Skeletal muscle tissue (tissue), 4 donors: Measurements from ENCODE around the gene PTPRN2. TPM values are rescaled to one million over a fixed set of nuclear protein-coding genes. Genes with fewer than 3 reads are reported as not detected.

Experiments used
- H3K27ac ChIP-seq: one replicate; pipeline ENCODE4 v1.7.0; 2013; ENCODE audit warnings: mild to moderate bottlenecking, low read depth, low read length, inconsistent platforms
- H3K27me3 ChIP-seq, 3 donors: one replicate each; pipeline ENCODE4 v1.7.0; 2013; ENCODE audit warnings: low read length in 3 of 3; ENCODE audit not compliant: control insufficient read depth in 3 of 3, insufficient read depth in 3 of 3
- H3K36me3 ChIP-seq, 3 donors: one replicate each; pipeline ENCODE4 v1.7.0; 2013; ENCODE audit warnings: low read length in 3 of 3; ENCODE audit not compliant: control insufficient read depth in 3 of 3, insufficient read depth in 3 of 3
- H3K4me1 ChIP-seq, 3 donors: one replicate each; pipeline ENCODE4 v1.7.0; 2013; ENCODE audit warnings: low read length in 3 of 3, mild to moderate bottlenecking in 3 of 3; ENCODE audit not compliant: control insufficient read depth in 3 of 3, insufficient read depth in 3 of 3
- H3K4me3 ChIP-seq, 3 donors: one replicate each; pipeline ENCODE4 v1.7.0; 2013; ENCODE audit warnings: low read length in 3 of 3
- H3K9ac ChIP-seq, 3 donors: one replicate each; pipeline ENCODE4 v1.7.0; 2013; ENCODE audit warnings: low read length in 3 of 3, mild to moderate bottlenecking in 3 of 3, moderate library complexity in 2 of 3, low read depth in 1 of 3
- H3K9me3 ChIP-seq, 3 donors: one replicate each; pipeline ENCODE4 v1.7.0; 2013; ENCODE audit warnings: low read length in 3 of 3; ENCODE audit not compliant: control insufficient read depth in 3 of 3
- total RNA-seq: library from RNA; depleted of rRNA; stranded (reverse); fragments of >200 nt; gene quantifications from one replicate; pipeline ENCODE4 v1.2.3, GENCODE V29; 2014
- donor health status: Osteomylitis.

Gene PTPRN2
- total RNA-seq, 1 donor from 2014 or later = 1.6 TPM

- Histone ChIP-seq H3K9ac (no peak overlapping the region), H3K9me3 (no peaks in the 10 kb centered on the region), H3K36me3 (no peaks in the 10 kb centered on the region), H3K4me3 (no peak overlapping the region), H3K27me3 (peaks cover 0 to 31% (median 6%) of the 10 kb centered on the region in 3 donors), H3K27ac (no peak overlapping the region), H3K4me1 (no peaks in the 10 kb centered on the region)
These were observed 1066.4 kb downstream of the PTPRN2 start for GRCh38 chr7:157521061-157521731.

- no peak overlapping the region for H3K9ac ChIP-seq
- H3K4me1 ChIP-seq = no peaks in the 10 kb centered on the region
- no peaks in the 10 kb centered on the region for H3K36me3 ChIP-seq
- no peak overlapping the region for H3K27ac ChIP-seq
- H3K27me3 ChIP-seq = peaks cover 0 to 35% (median 8%) of the 10 kb centered on the region in 3 donors
- H3K4me3 ChIP-seq = no peak overlapping the region
- no peaks in the 10 kb centered on the region for H3K9me3 ChIP-seq
These were observed 1067.4 kb downstream of the PTPRN2 start for GRCh38 chr7:157520249-157520648.

DNA sequence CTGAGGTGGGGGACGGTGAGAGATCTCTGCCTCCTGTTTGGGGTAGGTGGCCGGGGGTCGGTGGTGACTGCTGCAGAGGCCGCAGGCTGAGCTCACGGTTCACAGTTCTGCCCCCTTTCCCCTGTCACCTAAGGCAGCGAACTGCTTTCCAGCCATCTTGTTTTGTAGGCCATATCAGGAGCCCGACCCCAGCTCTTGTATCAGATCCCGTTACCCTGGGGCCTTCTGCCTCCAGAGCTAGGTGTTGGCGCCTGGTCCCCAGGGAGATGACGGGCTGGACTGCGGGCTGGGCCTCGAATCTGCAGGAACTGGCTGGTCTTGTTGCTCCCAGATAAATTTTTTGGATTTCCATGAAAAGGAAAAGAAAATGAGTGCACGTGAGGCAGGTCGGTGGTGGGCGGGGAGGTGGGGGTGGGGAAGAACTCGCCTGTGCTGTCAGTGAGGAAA, 1067.8 kb downstream of the PTPRN2 start:
- Histone ChIP-seq H3K9me3 (no peaks in the 10 kb centered on the region), H3K4me1 (no peaks in the 10 kb centered on the region), H3K36me3 (no peaks in the 10 kb centered on the region), H3K4me3 (no peak overlapping the region), H3K9ac (no peak overlapping the region), H3K27ac (no peak overlapping the region), H3K27me3 (peaks cover 3 to 36% (median 11%) of the 10 kb centered on the region in 3 donors)

GRCh38 chr7:157519246-157519645, 1068.4 kb downstream of the PTPRN2 start:
- Histone ChIP-seq H3K9ac (no peak overlapping the region), H3K27me3 (peaks cover 4 to 34% (median 16%) of the 10 kb centered on the region in 3 donors), H3K27ac (no peak overlapping the region)

DNA sequence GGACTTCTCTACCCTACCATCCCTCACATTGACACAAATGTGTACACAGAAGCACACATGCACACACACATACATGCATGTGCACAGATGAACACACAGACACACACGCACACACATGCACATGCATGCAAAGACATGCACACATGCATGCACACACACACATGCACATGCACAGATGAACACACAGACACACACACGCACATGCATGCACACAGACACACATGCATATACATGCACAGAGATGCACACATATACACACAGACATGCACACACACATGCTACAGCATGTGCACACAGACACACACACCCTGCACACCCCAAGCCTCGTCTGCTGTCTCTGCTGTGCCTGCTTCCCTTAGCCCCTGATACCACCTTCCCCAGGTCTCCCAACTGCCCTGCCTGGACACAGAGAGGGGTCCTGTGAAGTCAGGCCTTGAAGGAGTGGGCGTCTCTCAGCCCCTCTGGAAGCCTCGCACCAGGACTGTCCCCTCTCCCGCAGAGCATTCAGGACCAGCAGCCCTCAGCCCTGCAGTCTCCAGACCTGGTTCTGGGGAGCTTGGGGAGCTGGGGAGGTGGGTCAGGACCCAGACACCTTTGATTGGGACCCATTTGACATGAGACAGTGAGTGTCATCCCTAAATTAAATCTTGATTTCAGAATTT, 1069.0 kb downstream of the PTPRN2 start:
- Histone ChIP-seq H3K4me1 (no peaks in the 10 kb centered on the region), H3K36me3 (no peaks in the 10 kb centered on the region), H3K4me3 (no peak overlapping the region), H3K9ac (no peak overlapping the region), H3K27ac (no peak overlapping the region), H3K27me3 (peaks cover 4 to 28% (median 16%) of the 10 kb centered on the region in 3 donors), H3K9me3 (no peaks in the 10 kb centered on the region)

More at GRCh38 chr7:157519246-157519645, 1068.4 kb downstream of the PTPRN2 start:
- no peaks in the 10 kb centered on the region for H3K9me3 ChIP-seq
- H3K36me3 ChIP-seq = no peaks in the 10 kb centered on the region
- no peak overlapping the region for H3K4me3 ChIP-seq
- no peaks in the 10 kb centered on the region for H3K4me1 ChIP-seq

DNA sequence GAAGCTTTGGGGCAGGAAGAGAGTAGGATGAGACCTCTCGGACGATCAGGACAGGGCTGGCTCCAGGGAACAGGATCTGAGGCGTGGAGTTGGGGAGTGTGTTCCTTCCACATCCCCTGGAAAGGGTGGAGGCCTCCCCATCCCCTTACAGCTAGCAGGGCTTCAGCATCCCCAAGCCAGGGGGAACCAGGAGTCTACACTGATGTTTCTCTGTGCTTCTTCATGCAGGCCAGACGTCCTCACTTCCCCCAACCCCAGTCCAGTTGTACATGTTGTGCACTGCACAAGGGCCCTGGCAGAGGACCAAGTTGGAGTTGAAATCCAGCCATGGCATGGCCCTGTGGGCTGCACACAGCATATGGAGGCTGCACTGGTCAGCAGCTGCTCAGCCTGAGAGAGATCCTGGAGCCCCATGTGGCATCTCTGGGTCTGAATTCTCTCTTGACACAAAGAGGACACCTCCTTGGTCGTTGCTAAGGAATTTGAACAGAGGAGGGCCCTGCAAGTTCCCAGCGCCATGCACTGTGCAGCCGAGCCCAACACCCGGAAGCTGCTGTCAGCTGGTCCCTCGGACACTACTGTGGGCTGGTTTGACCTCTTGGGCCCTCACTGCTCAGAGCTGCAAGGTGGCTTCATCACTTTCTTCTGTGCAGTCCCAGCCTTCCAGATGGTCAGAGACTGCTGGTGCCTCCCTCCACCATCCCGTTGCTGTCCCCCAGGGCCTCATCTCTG, 1069.7 kb downstream of the PTPRN2 start:
- H3K4me3 ChIP-seq = no peak overlapping the region
- H3K27me3 ChIP-seq = peaks cover 4 to 31% (median 16%) of the 10 kb centered on the region in 3 donors

GRCh38 chr7:157516911-157517781, 1070.5 kb downstream of the PTPRN2 start:
- Histone ChIP-seq H3K27me3 (peaks cover 4 to 31% (median 13%) of the 10 kb centered on the region in 3 donors), H3K27ac (no peak overlapping the region), H3K4me1 (no peaks in the 10 kb centered on the region), H3K9me3 (peaks cover 0 to 3% (median 0%) of the 10 kb centered on the region in 3 donors), H3K4me3 (no peak overlapping the region), H3K36me3 (no peaks in the 10 kb centered on the region), H3K9ac (no peak overlapping the region)

More for the DNA sequence above, 1069.7 kb downstream of the PTPRN2 start:
- no peak overlapping the region for H3K9ac ChIP-seq
- no peaks in the 10 kb centered on the region for H3K4me1 ChIP-seq
- H3K27ac ChIP-seq = no peak overlapping the region
- H3K9me3 ChIP-seq = peaks cover 0 to 3% (median 0%) of the 10 kb centered on the region in 3 donors
- no peaks in the 10 kb centered on the region for H3K36me3 ChIP-seq

GRCh38 chr7:157516311-157516710, 1071.3 kb downstream of the PTPRN2 start:
- H3K9ac ChIP-seq = no peak overlapping the region
- peaks cover 4 to 31% (median 13%) of the 10 kb centered on the region in 3 donors for H3K27me3 ChIP-seq
- no peak overlapping the region for H3K27ac ChIP-seq
- H3K36me3 ChIP-seq = no peaks in the 10 kb centered on the region
- H3K4me3 ChIP-seq = no peak overlapping the region
- H3K9me3 ChIP-seq = peaks cover 0 to 3% (median 0%) of the 10 kb centered on the region in 3 donors
- no peaks in the 10 kb centered on the region for H3K4me1 ChIP-seq

DNA sequence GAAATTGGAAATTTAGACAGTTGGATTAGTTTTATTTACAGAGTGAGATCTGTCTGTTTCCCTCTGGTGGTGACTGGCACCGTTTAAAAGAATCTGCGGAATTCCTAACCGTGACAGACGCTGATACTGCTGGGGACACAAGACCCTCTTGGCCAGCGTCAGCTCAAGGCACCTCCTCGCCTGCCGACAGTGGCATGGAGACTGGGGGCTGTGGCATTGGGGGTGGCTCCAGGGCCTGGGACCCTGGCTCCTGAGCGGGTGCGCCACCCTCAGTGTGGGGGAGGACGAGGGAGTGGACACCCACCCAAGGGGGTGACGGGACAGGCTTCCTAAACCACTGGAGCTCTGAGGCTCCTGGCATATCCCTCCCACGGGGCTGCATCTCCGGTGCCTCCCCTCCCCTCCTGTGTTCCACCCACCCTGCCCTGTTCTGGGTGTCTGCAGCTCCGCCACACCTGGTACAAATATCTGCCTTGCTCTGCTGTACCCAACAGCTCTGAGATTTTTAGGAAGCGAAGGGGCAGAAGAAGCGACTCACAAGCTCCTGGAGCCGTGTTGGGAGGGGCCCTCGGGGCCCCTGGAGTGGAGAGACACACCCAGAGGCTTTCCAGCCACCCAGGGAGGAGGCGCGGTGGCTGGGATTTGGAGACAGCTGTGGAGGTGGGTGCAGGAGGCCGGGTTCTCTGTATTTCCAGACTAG, 1072.1 kb downstream of the PTPRN2 start:
- peaks cover 4 to 31% (median 13%) of the 10 kb centered on the region in 3 donors for H3K27me3 ChIP-seq
- H3K4me1 ChIP-seq = no peaks in the 10 kb centered on the region
- H3K4me3 ChIP-seq = no peak overlapping the region
- no peaks in the 10 kb centered on the region for H3K36me3 ChIP-seq
- no peak overlapping the region for H3K27ac ChIP-seq
- H3K9me3 ChIP-seq = peaks cover 0 to 3% (median 0%) of the 10 kb centered on the region in 3 donors
- no peak overlapping the region for H3K9ac ChIP-seq
